Measurements from ENCODE around the gene RASGRP1.
"Not testable (repeated sequence)": the region's sequence is repeated elsewhere in the genome, so short reads cannot be mapped to it uniquely, and the experiment has no call there.

- not testable (repeated sequence) for TF ChIP-seq POLR2A, CTCF (IDR thresholded peaks at IDR 0.05)
Measured at GRCh38 chr15:38586005-38586404, 21.4 kb upstream of the RASGRP1 start.
